ENCODE results near the gene C1orf232.

Gene C1orf232

DNA sequence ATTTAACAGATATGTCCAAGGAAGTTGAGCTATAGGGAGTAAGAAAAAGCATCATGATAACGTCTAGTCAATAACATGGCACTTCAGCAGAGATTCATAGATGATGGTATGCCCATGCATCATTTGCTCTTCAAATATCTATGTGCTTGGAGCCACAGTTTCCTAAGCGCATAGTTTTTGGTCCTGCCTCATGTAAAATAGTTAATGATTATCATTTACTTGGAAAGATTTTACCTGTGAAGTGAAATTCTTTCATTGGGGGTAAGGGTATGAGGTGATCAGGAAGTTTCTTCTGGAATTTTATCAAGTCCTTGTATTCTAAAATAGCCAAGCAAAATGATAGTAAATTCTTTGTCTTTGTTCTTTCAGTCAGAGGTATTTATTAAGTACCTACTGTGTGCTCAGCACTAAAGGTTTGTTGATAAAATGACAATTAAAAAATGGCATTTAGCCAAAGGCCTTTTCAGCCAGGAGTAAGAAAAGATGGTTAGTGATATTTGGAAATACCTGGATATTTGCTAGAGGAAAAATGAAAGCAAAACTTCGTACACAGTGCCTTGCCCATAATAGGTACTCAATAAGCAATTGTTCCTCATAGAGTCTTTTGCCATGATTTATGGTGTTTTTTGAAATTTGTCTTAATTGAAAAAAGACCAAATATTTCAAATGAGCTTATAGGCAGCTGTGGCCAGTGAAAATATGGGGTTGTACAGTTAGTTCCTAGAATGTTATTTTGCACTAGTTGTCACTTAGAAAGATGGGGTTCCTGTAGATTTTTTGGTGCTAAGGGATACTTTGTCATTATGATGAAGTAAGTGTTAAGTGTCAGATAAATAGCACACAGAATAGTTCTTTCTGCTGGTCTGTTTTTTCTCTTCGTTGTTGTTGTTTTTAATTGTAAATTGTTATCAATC is 44.1 kb downstream of the C1orf232 start:
- no peak for DNase-seq (ENCODE audit: low read depth)

DNA sequence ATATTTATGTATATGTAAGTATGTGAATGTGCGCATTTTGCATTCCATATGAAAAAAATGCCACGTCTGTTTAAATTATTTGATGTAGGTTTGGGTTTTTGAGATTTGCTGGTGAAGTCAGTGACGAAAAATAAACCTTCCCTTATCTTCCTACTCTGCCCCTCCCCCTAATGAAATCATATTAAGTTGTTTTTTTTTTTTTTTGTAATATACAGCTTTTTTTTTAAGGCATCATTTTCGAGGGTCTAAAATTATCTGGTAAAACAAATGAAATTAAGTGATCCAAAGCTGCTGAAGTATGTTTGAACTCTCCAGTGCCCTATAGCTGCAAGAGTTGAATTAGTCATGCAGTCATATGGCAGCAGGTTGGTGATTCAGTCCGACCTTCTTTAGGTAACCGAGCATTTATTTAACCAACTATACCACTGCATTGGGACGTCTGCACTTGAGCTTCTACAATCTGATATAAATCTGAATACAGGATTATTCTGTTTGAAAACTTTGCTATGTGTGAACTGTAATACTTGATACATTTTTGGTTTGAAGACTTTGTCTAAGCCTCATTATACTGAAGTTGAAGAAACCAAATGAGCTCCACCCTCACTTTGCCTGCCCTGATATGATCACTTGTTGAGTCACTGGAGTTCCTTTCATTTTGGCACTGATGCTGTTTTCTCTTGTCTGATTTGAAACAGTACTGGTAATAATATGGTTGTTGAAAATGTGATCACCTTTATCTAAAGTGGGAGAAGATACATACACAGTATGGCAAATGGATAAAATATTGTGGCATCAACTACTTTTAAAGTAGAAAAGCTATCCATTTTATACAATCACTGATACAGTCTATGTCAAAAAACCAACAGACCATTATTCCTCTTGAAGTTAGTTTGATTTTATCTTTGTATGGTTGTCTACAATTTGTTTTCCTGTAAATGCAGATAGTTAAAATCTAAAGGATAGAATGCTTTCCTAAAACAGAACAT is 45.5 kb downstream of the C1orf232 start:
- no peak for DNase-seq (ENCODE audit: low read depth)

DNA sequence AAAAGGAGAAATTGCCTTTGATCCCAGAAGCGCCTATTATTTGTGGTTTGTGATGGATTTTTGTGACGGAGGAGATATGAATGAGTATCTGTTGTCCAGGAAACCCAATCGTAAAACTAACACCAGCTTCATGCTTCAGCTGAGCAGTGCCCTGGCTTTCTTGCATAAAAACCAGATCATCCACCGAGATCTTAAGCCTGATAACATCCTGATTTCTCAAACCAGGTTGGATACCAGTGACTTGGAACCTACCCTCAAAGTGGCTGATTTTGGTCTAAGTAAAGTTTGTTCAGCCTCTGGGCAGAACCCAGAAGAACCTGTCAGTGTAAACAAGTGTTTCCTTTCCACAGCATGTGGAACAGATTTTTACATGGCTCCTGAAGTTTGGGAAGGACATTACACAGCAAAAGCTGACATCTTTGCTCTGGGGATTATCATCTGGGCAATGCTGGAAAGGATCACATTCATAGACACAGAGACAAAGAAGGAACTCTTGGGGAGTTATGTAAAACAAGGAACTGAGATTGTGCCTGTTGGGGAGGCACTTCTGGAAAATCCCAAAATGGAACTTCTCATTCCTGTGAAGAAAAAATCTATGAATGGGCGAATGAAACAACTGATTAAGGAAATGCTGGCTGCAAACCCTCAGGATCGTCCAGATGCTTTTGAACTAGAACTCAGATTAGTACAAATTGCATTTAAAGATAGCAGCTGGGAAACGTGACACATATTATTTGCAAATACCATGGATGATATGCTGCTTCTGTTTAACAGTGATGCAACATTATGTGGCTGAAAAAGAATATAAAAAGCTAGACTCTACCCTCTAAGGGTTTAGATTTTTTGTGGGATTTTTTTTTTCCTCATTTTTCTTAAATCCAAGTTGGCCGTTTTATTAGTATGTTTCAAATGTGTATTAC is 46.6 kb downstream of the C1orf232 start:
- DNase-seq (ENCODE audit: low read depth): no peak

DNA sequence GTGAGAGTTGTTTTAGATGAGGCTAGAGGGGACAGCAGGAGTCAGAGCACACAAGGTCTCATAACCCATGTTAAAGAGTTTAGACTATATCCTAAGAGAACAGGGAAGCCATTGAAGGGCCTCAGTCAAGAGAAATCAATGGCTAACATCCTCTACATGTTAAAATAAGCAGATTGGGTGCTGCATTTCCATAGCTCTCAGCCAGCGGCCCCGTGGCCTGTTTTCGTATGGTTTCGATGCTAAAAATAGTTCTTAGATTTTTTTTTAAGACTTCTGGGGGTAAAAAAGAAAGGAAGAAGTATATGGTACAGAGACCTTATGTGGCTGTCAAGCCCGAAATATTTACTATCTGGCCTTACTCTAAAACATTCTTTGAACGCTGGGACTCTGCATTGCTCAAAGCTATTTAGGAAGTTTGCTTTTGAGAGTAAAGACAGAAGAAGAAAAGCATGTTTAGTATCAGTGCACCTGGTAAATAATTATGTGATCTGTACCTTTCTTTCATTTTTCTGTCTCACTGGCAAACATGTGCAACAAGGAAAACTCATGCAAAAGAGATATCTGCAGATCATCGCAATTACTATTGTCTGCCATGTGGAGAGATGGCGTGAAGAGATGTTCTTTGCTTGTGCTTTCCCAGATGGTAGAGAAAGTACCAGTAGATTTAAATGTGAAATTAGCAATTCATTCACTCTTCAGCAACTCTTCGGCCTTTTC is 48.7 kb downstream of the C1orf232 start:
- no peak for DNase-seq (ENCODE audit: low read depth)

DNA sequence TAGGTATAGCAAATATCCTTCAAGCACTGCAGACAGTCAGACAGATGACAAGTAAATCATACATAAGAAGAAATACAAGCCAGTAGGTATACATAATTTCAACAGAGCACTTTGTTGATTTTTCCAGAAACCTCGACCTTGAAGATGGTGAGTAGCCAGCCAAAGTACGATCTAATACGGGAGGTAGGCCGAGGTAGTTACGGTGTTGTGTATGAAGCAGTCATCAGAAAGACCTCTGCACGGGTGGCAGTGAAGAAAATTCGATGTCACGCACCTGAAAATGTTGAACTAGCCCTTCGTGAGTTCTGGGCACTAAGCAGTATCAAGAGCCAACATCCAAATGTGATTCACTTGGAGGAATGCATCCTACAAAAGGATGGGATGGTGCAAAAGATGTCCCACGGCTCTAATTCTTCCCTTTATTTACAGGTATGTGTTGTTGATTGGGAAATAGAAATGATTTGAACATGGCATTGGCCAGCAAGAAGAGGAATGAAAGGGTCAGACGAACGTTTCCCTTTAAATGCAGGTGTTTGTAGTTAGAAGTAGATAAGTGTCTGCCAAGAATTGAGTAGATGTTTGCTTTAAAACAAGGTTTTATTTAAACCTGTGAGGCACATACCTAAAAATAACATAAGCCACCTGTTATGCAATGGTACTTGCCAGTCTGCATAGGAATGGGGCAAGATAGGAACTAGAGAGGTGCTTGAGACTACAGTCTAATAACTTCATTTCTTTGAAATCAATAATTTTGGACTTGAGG is 54.4 kb downstream of the C1orf232 start:
- no peak for DNase-seq (ENCODE audit: low read depth)

Measured in stimulated activated CD8-positive, alpha-beta memory T cell treated with anti-CD3 and anti-CD28 coated beads, Interleukin-15, amount 100 ng/mL, for 1 hour (primary cell).